ENCODE data around the gene C16orf54.
A peak's percentile ranks its signal among the peaks of the same experiment; 100 is the strongest.

Gene C16orf54

DNA sequence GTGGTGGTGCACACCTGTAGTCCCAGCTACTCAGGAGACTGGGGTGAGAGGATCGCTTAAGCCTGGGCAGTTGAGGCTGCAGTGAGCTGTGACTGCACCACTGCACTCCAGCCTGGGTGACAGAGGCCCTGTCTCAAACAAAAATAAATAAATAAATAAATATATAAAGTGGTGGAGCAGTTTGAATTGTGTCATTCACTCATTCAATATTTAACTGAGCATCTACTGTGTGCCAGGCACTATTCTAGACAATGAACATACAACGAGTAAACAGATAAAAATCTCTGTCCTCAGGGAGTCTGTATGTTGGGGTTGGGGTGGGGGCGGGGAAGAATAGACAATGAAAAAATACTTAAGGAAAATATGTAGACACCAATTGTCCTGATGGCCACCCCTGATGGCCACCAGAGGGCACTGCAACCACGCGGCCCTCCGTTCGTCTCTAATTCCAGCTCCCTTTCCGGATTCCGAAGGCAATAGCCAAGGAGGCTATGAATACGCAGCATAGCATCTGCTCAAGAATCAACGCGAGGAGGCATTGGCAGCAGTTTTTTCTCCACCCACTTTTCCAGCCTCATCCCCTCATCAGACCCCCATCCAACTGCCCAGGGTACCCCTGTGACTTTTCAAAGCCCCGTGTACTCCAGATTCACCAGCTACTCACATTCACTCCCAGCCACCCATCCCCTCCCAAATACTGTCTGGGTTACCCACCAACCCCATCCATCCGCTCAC is 45.4 kb downstream of the C16orf54 start:
- Histone ChIP-seq H3K14ac (ENCODE audit: low read length) (no peak overlapping the region), H4K91ac (ENCODE audit: low read depth, low read length, poor library complexity) (no peak overlapping the region)

DNA sequence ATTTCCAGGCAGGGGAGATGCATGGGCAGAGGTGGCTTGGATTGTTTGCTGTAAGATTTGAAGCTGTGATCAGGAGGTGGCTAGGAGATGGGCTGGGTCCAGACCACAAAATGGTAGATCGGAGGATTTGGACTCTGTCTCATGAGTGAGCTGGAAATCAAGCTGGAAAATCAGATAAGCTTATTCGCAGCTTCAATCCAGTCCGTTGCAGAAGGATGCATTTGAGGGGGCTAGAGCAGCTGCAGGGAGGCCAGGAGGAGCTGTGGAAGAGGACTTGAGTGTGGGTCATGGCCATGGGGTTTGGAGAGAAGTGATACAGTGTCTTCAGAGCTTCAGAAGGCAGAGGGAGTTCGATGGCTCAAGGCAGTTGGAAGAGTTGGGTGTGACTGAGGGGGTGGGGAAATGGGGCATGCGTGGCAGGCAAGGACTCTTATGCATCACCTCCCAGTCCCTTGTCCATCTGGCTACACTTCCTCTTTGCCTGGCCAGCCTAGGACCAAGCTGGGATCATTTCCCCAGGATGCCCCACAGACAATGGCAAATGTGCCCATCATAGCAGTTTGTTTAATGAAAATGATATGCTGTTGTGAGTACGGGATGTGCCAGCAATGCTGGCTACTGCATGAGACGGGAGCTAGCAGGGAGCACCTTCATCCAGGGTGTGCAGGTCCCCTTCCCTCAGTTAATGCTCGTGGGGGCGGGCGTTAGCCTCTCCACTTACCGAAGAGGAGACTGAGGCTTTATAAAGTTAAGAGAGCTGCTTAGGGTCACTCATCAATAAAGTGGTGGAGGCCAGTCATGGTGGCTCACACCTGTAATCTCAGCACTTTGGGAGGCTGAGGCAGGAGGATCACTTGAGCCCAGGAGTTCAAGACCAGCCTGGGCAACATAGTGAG is 46.2 kb downstream of the C16orf54 start:
- no peak overlapping the region for H3K18ac ChIP-seq (ENCODE audit: low read length)
- no peak overlapping the region for H3K23ac ChIP-seq (ENCODE audit: low read depth, low read length, poor library complexity)
- no peak overlapping the region for H3K4me2 ChIP-seq (ENCODE audit: insufficient read depth, low read length, poor library complexity, severe bottlenecking)
- no peaks in the 10 kb centered on the region for H3K27me3 ChIP-seq (ENCODE audit: control insufficient read depth in 3 of 3, insufficient read depth in 3 of 3, low read depth in 1 of 3, low read length in 3 of 3)
- no peak overlapping the region for H3K4me3 ChIP-seq (ENCODE audit: low read length in 2 of 2)
- H2BK5ac ChIP-seq (ENCODE audit: low read length) = no peak overlapping the region
- peaks cover 0 to 2% of the 10 kb centered on the region in 2 donors for H3K4me1 ChIP-seq (ENCODE audit: control insufficient read depth in 2 of 2, insufficient read depth in 1 of 2, low read depth in 1 of 2, low read length in 2 of 2)
- peaks cover 9 to 12% of the 10 kb centered on the region in 2 donors for H3K9me3 ChIP-seq (replicated peaks in 1 of 2; ENCODE audit: control insufficient read depth in 2 of 2, insufficient read depth in 1 of 2, low read depth in 1 of 2, low read length in 2 of 2)
- H2BK120ac ChIP-seq (ENCODE audit: low read depth, low read length) = no peak overlapping the region
- no peak for DNase-seq (ENCODE audit: low spot score)
- no peak overlapping the region for H2AFZ ChIP-seq (ENCODE audit: low read length)
- H2BK12ac ChIP-seq (ENCODE audit: low read length) = no peak overlapping the region
- H3K4ac ChIP-seq (ENCODE audit: low read length) = no peak overlapping the region
- H3K79me1 ChIP-seq (ENCODE audit: low read depth, low read length) = peaks cover 11% of the 10 kb centered on the region
- H3K27ac ChIP-seq (replicated peaks; ENCODE audit: low read length) = no peak overlapping the region
- no peak overlapping the region for H2AK5ac ChIP-seq (ENCODE audit: low read depth, low read length)
- H4K91ac ChIP-seq (ENCODE audit: low read depth, low read length, poor library complexity) = no peak overlapping the region
- no peak overlapping the region for H4K8ac ChIP-seq (ENCODE audit: low read depth, low read length)
- no CpG with 5 or more reads among the region's 11 CpGs for WGBS, 2 donors (ENCODE audit: extremely low coverage in 2 of 2, insufficient read length in 2 of 2, insufficient replicate concordance in 1 of 2)
- peaks cover 13 to 23% of the 10 kb centered on the region in 2 donors for H3K36me3 ChIP-seq (replicated peaks in 1 of 2; ENCODE audit: control insufficient read depth in 2 of 2, insufficient read depth in 2 of 2, low read length in 2 of 2)
- no peak overlapping the region for H2BK15ac ChIP-seq (ENCODE audit: low read length)
- no peak overlapping the region for H3K14ac ChIP-seq (ENCODE audit: low read length)
- H3K9ac ChIP-seq (ENCODE audit: low read depth, low read length, poor library complexity) = no peak overlapping the region

More for the DNA sequence above, 45.4 kb downstream of the C16orf54 start:
- Histone ChIP-seq H3K27ac (replicated peaks; ENCODE audit: low read length) (no peak overlapping the region), H3K4ac (ENCODE audit: low read length) (no peak overlapping the region), H2BK120ac (ENCODE audit: low read depth, low read length) (no peak overlapping the region), H3K4me3 (ENCODE audit: low read length in 2 of 2) (no peak overlapping the region), H3K4me1 (ENCODE audit: control insufficient read depth in 2 of 2, insufficient read depth in 1 of 2, low read depth in 1 of 2, low read length in 2 of 2) (peaks cover 0 to 2% of the 10 kb centered on the region in 2 donors), H3K79me1 (ENCODE audit: low read depth, low read length) (peaks cover 7% of the 10 kb centered on the region), H3K9me3 (replicated peaks in 1 of 2; ENCODE audit: control insufficient read depth in 2 of 2, insufficient read depth in 1 of 2, low read depth in 1 of 2, low read length in 2 of 2) (peaks cover 9 to 12% of the 10 kb centered on the region in 2 donors), H2AFZ (ENCODE audit: low read length) (no peak overlapping the region), H3K23ac (ENCODE audit: low read depth, low read length, poor library complexity) (no peak overlapping the region), H4K8ac (ENCODE audit: low read depth, low read length) (peak overlapping the region; percentile 43), H2BK12ac (ENCODE audit: low read length) (no peak overlapping the region), H2BK15ac (ENCODE audit: low read length) (no peak overlapping the region), H2BK5ac (ENCODE audit: low read length) (no peak overlapping the region), H3K4me2 (ENCODE audit: insufficient read depth, low read length, poor library complexity, severe bottlenecking) (peak overlapping the region; percentile 11), H3K27me3 (ENCODE audit: control insufficient read depth in 3 of 3, insufficient read depth in 3 of 3, low read depth in 1 of 3, low read length in 3 of 3) (no peaks in the 10 kb centered on the region), H3K9ac (ENCODE audit: low read depth, low read length, poor library complexity) (no peak overlapping the region), H2AK5ac (ENCODE audit: low read depth, low read length) (no peak overlapping the region), H3K36me3 (replicated peaks in 1 of 2; ENCODE audit: control insufficient read depth in 2 of 2, insufficient read depth in 2 of 2, low read length in 2 of 2) (peaks cover 12 to 17% of the 10 kb centered on the region in 2 donors), H3K18ac (ENCODE audit: low read length) (peak overlapping the region; percentile 48)
- no CpG with 5 or more reads among the region's 14 CpGs for WGBS, 2 donors (ENCODE audit: extremely low coverage in 2 of 2, insufficient read length in 2 of 2, insufficient replicate concordance in 1 of 2)
- DNase-seq (ENCODE audit: low spot score) = peak; percentile 67

DNA sequence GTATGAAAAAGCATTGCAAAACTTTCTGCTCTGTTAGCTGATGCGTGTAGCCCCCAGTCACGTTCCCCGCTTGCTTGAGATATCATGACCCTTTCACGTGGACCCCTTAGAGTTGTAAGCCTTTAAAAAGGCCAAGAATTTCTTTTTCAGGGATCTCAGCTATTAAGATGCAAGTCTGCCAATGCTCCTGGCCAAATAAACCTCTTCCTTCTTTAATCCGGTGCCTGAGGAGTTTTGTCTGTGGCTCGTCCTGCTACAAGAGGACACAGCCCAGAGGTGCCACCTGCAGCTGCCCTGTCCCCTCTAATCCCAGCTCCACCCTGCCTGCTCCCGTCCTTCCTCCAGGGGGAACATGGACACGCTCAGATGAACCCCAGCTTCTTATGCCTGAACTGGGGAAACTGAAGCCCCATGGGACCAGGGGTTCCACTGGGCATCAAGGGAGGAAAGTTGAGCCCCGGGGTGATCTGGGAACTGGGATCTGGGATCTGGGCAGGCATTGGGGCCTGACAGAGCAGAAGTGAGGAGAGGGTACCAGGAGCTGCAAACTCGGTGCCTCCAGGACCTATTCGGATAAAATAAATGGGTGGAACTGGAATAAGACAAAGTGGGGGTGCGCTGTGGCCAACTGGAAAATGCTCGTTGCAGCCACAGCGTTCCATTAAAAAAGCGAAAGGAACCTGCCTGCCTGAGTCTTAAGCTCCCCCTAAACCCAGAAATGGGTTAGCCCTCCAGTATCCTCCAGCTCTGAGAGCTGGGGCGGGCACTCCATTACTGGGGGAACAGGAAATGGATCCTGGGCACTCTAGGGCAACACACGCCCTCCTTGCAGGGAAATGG is 47.1 kb downstream of the C16orf54 start:
- H2AK5ac ChIP-seq (ENCODE audit: low read depth, low read length) = no peak overlapping the region

More for the DNA sequence above, 47.1 kb downstream of the C16orf54 start:
- Histone ChIP-seq H3K79me1 (ENCODE audit: low read depth, low read length) (peaks cover 13% of the 10 kb centered on the region), H3K4me3 (ENCODE audit: low read length in 2 of 2) (no peak overlapping the region), H3K9me3 (replicated peaks in 1 of 2; ENCODE audit: control insufficient read depth in 2 of 2, insufficient read depth in 1 of 2, low read depth in 1 of 2, low read length in 2 of 2) (peaks cover 9 to 12% of the 10 kb centered on the region in 2 donors), H4K91ac (ENCODE audit: low read depth, low read length, poor library complexity) (no peak overlapping the region), H2AFZ (ENCODE audit: low read length) (no peak overlapping the region), H3K36me3 (replicated peaks in 1 of 2; ENCODE audit: control insufficient read depth in 2 of 2, insufficient read depth in 2 of 2, low read length in 2 of 2) (peaks cover 14 to 25% of the 10 kb centered on the region in 2 donors), H2BK120ac (ENCODE audit: low read depth, low read length) (no peak overlapping the region), H3K14ac (ENCODE audit: low read length) (no peak overlapping the region), H3K4me1 (ENCODE audit: control insufficient read depth in 2 of 2, insufficient read depth in 1 of 2, low read depth in 1 of 2, low read length in 2 of 2) (peaks cover 0 to 2% of the 10 kb centered on the region in 2 donors), H3K4me2 (ENCODE audit: insufficient read depth, low read length, poor library complexity, severe bottlenecking) (no peak overlapping the region), H3K18ac (ENCODE audit: low read length) (no peak overlapping the region), H3K23ac (ENCODE audit: low read depth, low read length, poor library complexity) (no peak overlapping the region), H4K8ac (ENCODE audit: low read depth, low read length) (no peak overlapping the region), H3K27me3 (ENCODE audit: control insufficient read depth in 3 of 3, insufficient read depth in 3 of 3, low read depth in 1 of 3, low read length in 3 of 3) (no peaks in the 10 kb centered on the region), H2BK5ac (ENCODE audit: low read length) (no peak overlapping the region), H2BK15ac (ENCODE audit: low read length) (no peak overlapping the region), H3K9ac (ENCODE audit: low read depth, low read length, poor library complexity) (no peak overlapping the region), H3K4ac (ENCODE audit: low read length) (no peak overlapping the region), H2BK12ac (ENCODE audit: low read length) (no peak overlapping the region), H3K27ac (replicated peaks; ENCODE audit: low read length) (no peak overlapping the region)
- no CpG with 5 or more reads among the region's 17 CpGs for WGBS, 2 donors (ENCODE audit: extremely low coverage in 2 of 2, insufficient read length in 2 of 2, insufficient replicate concordance in 1 of 2)
- no peak for DNase-seq (ENCODE audit: low spot score)
